Effector memory CD8-positive, alpha-beta T cell (primary cell): Measurements from ENCODE around the gene FHIT.

ENCODE experiments used
- ATAC-seq: fragments of 150-1000 bp; cut with Tn5 transposase; replicated peaks from 2 replicates; pipeline ENCODE4 v1.10.0; 2021; ENCODE audit warnings: mild to moderate bottlenecking, moderate library complexity
- DNase-seq, 3 experiments: peaks; one replicate each; pipeline ENCODE4 v3.0.0; 2021
- H3K27ac Mint-ChIP-seq, 2 donors: one replicate each; pipeline ENCODE4 v1.8.0; 2022; ENCODE audit warnings: mild to moderate bottlenecking in 2 of 2, mixed read lengths in 2 of 2, moderate library complexity in 2 of 2
- H3K27me3 Mint-ChIP-seq, 2 donors: one replicate each; pipeline ENCODE4 v1.8.0; 2022; ENCODE audit warnings: mixed read lengths in 2 of 2
- H3K36me3 Mint-ChIP-seq: one replicate; pipeline ENCODE4 v1.8.0; 2022; ENCODE audit warnings: mild to moderate bottlenecking, moderate library complexity, mixed read lengths; ENCODE audit not compliant: insufficient read depth
- H3K4me1 Mint-ChIP-seq, 2 donors: one replicate each; pipeline ENCODE4 v1.8.0; 2022; ENCODE audit warnings: low read depth in 2 of 2, mixed read lengths in 2 of 2
- H3K4me3 Mint-ChIP-seq, 2 donors: one replicate each; pipeline ENCODE4 v1.8.0; 2022; ENCODE audit warnings: mild to moderate bottlenecking in 2 of 2, mixed read lengths in 2 of 2, moderate library complexity in 2 of 2
- H3K9me3 Mint-ChIP-seq, 2 donors: one replicate each; pipeline ENCODE4 v1.8.0; 2022; ENCODE audit warnings: mixed read lengths in 2 of 2

FHIT gene

DNA sequence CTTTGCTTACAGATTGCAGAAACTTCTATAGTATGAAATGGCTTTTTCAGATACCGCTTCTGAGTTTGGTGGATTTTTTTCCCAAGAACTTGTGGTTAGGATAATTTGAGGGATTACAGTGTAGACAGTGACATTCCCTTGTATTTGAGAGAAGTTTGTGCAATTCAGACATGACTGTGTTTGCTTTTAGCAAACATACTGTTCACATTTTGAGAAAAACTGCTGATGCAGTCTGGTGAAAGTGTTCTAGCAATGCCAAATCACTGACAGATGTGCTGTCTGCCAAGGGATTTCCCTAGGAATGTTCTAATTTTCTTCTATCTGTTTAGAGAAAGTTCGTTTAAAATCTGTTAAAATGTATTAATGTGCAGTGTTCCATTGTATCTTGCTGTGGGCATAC lies 652.6 kb downstream of the FHIT start:
- no peak overlapping the region for H3K27ac Mint-ChIP-seq
- no peaks in the 10 kb centered on the region for H3K36me3 Mint-ChIP-seq
- DNase-seq (no peak), ATAC-seq (no peak)
- H3K27me3 Mint-ChIP-seq, result peaks cover 0 to 16% of the 10 kb centered on the region in 2 donors
- peaks cover 3 to 4% of the 10 kb centered on the region in 2 donors for H3K4me1 Mint-ChIP-seq
- no peak overlapping the region for H3K4me3 Mint-ChIP-seq
- H3K9me3 Mint-ChIP-seq, result peaks cover 0 to 1% of the 10 kb centered on the region in 2 donors

DNA sequence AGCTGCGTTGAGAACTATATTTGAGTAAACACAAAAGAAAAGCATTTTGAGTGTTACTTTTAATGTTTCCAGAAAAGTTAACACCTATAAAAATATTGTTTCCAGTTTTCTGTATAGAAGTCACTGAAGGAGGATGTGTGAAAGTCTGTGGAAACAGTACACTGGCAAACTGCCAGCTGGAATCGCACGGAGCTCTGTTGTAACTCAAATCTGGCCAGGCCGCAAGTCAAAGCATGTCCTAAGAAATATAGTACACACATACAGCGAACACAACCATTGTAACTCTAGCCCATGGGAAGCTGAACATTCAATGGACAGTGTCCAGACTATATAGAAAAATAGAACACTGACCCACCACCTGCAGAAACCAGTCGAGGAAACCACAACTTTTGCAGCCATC lies 657.2 kb downstream of the FHIT start:
- no peaks in the 10 kb centered on the region for H3K36me3 Mint-ChIP-seq
- no peak overlapping the region for H3K27ac Mint-ChIP-seq
- DNase-seq, result no peak
- no peak overlapping the region for H3K4me3 Mint-ChIP-seq
- no peaks in the 10 kb centered on the region for H3K4me1 Mint-ChIP-seq
- no peak for ATAC-seq
- H3K9me3 Mint-ChIP-seq, result peaks cover 0 to 1% of the 10 kb centered on the region in 2 donors
- H3K27me3 Mint-ChIP-seq, result peaks cover 0 to 16% of the 10 kb centered on the region in 2 donors

GRCh38 chr3:60591267-60591666 lies 660.0 kb downstream of the FHIT start:
- Mint-ChIP-seq H3K36me3 (no peaks in the 10 kb centered on the region), H3K9me3 (peaks cover 0 to 1% of the 10 kb centered on the region in 2 donors), H3K4me3 (no peak overlapping the region), H3K4me1 (no peaks in the 10 kb centered on the region), H3K27ac (no peak overlapping the region), H3K27me3 (peaks cover 0 to 12% of the 10 kb centered on the region in 2 donors)
- DNase-seq (no peak), ATAC-seq (no peak)

GRCh38 chr3:60588806-60589205 lies 662.4 kb downstream of the FHIT start:
- no peaks in the 10 kb centered on the region for H3K9me3 Mint-ChIP-seq

DNA sequence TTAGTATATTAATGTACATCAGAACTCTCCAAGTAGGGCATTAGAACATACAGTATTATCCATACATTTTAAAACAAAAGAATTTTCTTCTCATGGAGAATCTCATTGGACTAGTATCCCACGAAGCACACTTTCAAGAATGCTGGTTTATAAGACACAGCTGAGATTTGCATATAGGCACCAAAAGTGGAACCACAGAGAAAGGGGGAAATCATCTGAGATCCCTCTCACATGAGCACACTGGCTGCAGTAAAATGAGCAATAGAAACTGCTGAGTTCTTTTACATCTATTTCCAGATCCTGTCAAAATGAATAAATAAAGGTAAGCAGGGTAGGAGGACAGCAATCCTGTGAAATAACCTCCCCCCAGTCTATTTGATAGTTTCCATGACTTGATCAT lies 665.3 kb downstream of the FHIT start:
- no peaks in the 10 kb centered on the region for H3K27me3 Mint-ChIP-seq
- no peaks in the 10 kb centered on the region for H3K4me1 Mint-ChIP-seq
- H3K36me3 Mint-ChIP-seq, result no peaks in the 10 kb centered on the region
- DNase-seq, result no peak
- no peak overlapping the region for H3K4me3 Mint-ChIP-seq
- H3K27ac Mint-ChIP-seq, result no peak overlapping the region
- no peak for ATAC-seq
- H3K9me3 Mint-ChIP-seq, result no peaks in the 10 kb centered on the region

More at GRCh38 chr3:60588806-60589205, 662.4 kb downstream of the FHIT start:
- H3K4me3 Mint-ChIP-seq, result no peak overlapping the region
- H3K36me3 Mint-ChIP-seq, result no peaks in the 10 kb centered on the region
- no peaks in the 10 kb centered on the region for H3K4me1 Mint-ChIP-seq
- no peaks in the 10 kb centered on the region for H3K27me3 Mint-ChIP-seq
- no peak for DNase-seq
- no peak for ATAC-seq
- no peak overlapping the region for H3K27ac Mint-ChIP-seq

GRCh38 chr3:60584250-60584649 lies 667.0 kb downstream of the FHIT start:
- H3K27ac Mint-ChIP-seq, result no peak overlapping the region
- no peaks in the 10 kb centered on the region for H3K4me1 Mint-ChIP-seq
- no peaks in the 10 kb centered on the region for H3K9me3 Mint-ChIP-seq
- no peak overlapping the region for H3K4me3 Mint-ChIP-seq
- no peaks in the 10 kb centered on the region for H3K27me3 Mint-ChIP-seq
- DNase-seq, result no peak
- no peaks in the 10 kb centered on the region for H3K36me3 Mint-ChIP-seq
- ATAC-seq, result no peak

GRCh38 chr3:60582288-60582687 lies 669.0 kb downstream of the FHIT start:
- DNase-seq (no peak), ATAC-seq (no peak)
- H3K9me3 Mint-ChIP-seq, result no peaks in the 10 kb centered on the region
- H3K4me1 Mint-ChIP-seq, result no peaks in the 10 kb centered on the region
- no peaks in the 10 kb centered on the region for H3K36me3 Mint-ChIP-seq
- no peak overlapping the region for H3K4me3 Mint-ChIP-seq
- no peak overlapping the region for H3K27ac Mint-ChIP-seq
- no peaks in the 10 kb centered on the region for H3K27me3 Mint-ChIP-seq

- H3K36me3 Mint-ChIP-seq, result no peaks in the 10 kb centered on the region
- peaks cover 0 to 6% of the 10 kb centered on the region in 2 donors for H3K27me3 Mint-ChIP-seq
- H3K4me3 Mint-ChIP-seq, result no peak overlapping the region
Observed at GRCh38 chr3:60580809-60581208, 670.4 kb downstream of the FHIT start.

GRCh38 chr3:60579734-60580133 lies 671.5 kb downstream of the FHIT start:
- H3K4me1 Mint-ChIP-seq, result no peaks in the 10 kb centered on the region
- H3K36me3 Mint-ChIP-seq, result no peaks in the 10 kb centered on the region
- H3K27me3 Mint-ChIP-seq, result peaks cover 0 to 14% of the 10 kb centered on the region in 2 donors
- no peak overlapping the region for H3K4me3 Mint-ChIP-seq
- ATAC-seq, result no peak
- H3K9me3 Mint-ChIP-seq, result peaks cover 0 to 1% of the 10 kb centered on the region in 2 donors
- no peak for DNase-seq
- H3K27ac Mint-ChIP-seq, result no peak overlapping the region

More at GRCh38 chr3:60580809-60581208, 670.4 kb downstream of the FHIT start:
- Mint-ChIP-seq H3K4me1 (no peaks in the 10 kb centered on the region), H3K9me3 (no peaks in the 10 kb centered on the region), H3K27ac (no peak overlapping the region)
- ATAC-seq (no peak), DNase-seq (no peak)

DNA sequence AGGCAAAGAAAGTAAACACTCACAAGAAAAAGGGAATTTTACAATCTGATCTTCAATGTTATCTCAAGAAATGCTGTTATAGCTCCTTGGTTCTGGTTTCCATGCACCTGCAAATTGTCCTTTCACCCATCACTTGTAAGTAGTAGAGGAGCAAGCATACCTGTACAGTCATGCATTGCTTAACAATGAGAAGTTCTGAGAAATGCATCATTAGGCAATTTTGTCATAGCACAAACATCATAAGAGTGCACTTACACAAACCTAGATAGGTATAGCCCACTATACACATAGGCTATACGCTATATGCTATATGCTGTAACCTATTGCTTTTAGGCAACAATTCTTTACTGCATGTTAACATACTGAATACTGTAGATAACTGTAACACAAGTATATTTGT lies 672.3 kb downstream of the FHIT start:
- ATAC-seq, result no peak
- Mint-ChIP-seq H3K4me3 (no peak overlapping the region), H3K4me1 (no peaks in the 10 kb centered on the region), H3K27ac (no peak overlapping the region), H3K9me3 (peaks cover 0 to 1% of the 10 kb centered on the region in 2 donors), H3K36me3 (no peaks in the 10 kb centered on the region), H3K27me3 (peaks cover 8 to 22% of the 10 kb centered on the region in 2 donors)
- no peak for DNase-seq

DNA sequence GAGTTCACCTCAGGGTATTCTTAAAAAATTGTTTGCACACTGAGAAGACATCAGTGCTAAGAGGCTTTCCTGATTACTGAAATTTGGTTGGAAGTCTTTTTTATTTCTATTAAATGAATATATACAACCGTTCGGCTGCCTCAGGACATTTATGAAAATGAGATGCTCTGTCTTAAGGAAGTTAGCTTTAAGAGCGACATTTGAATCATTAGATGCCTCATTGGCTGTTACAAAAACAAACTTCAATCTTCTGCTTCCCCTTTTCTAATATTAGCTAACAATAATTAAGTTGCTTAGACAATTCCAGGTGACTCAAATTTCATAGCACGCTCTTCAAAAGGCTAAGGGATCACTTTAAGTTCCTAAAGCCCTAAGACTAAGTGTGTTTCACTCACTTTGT lies 673.7 kb downstream of the FHIT start:
- ATAC-seq, result no peak
- no peak for DNase-seq
- Mint-ChIP-seq H3K36me3 (no peaks in the 10 kb centered on the region), H3K4me1 (no peaks in the 10 kb centered on the region), H3K27me3 (peaks cover 8 to 22% of the 10 kb centered on the region in 2 donors), H3K9me3 (peaks cover 0 to 1% of the 10 kb centered on the region in 2 donors), H3K27ac (no peak overlapping the region), H3K4me3 (no peak overlapping the region)

DNA sequence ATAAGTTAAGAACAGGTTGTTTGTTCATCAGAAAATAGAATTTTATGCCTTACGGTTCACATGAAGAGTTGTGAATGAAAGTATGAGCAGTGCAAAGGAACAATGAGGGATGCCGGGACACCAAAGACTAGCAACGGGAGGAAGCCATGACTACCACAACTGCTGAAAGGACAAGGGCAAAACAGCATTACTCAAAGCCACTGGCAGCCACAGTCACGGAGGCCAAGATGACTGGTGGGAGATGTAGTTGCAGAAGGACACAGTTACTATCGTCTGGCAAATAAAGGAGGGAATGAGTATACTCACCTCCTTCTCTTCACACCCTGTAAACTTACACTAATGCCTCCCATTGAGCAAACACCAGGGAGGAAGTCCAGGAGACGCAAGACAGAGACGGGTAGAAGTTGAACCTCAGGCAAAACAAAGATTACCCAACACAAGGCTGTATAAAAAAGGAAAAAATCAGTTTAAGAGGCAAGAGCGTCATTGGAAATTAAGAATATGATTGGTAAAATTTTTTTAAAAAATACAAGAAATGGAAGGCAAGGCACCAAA lies 675.5 kb downstream of the FHIT start:
- no peak overlapping the region for H3K27ac Mint-ChIP-seq
- no peak overlapping the region for H3K4me3 Mint-ChIP-seq
- DNase-seq, result no peak
- no peak for ATAC-seq
- peaks cover 8 to 22% of the 10 kb centered on the region in 2 donors for H3K27me3 Mint-ChIP-seq
- H3K9me3 Mint-ChIP-seq, result peaks cover 0 to 1% of the 10 kb centered on the region in 2 donors
- H3K36me3 Mint-ChIP-seq, result no peaks in the 10 kb centered on the region
- no peaks in the 10 kb centered on the region for H3K4me1 Mint-ChIP-seq

DNA sequence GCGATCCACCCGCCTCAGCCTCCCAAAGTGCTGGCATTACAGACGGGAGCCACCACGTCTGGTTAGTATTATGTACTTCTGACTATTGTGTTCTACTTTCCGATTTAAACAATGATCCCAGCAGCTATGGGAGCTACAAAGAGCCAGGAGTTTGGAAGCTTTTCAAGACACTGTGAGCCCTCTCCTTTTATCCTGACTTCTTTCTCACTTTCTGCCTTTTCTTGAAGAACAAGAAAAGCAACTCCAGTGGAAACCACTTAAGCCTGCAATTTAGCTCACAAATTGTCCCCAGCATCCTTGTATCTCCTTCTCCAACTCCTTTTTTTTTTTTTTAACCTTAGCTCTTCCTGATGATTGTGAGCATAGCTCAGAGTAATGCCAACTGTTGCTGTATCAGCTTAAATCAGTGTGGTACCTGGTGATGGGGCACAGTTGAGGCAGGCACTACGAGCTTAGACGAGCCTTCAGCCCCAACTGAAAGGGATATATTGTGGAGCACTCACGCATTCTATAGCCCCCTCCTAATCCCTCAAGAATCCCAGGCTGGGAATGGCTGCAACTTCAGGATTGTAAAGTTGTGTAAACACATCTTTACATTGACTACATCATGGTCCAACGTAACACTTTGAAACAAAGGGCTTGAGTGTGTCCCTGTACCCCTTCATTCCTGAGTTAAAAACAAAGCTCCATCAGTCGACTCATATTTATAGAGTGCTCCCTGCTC lies 677.0 kb downstream of the FHIT start:
- Mint-ChIP-seq H3K9me3 (peaks cover 0 to 1% of the 10 kb centered on the region in 2 donors), H3K36me3 (no peaks in the 10 kb centered on the region), H3K4me1 (no peaks in the 10 kb centered on the region), H3K4me3 (no peak overlapping the region), H3K27me3 (peaks cover 8 to 22% of the 10 kb centered on the region in 2 donors), H3K27ac (no peak overlapping the region)
- no peak for DNase-seq
- no peak for ATAC-seq

DNA sequence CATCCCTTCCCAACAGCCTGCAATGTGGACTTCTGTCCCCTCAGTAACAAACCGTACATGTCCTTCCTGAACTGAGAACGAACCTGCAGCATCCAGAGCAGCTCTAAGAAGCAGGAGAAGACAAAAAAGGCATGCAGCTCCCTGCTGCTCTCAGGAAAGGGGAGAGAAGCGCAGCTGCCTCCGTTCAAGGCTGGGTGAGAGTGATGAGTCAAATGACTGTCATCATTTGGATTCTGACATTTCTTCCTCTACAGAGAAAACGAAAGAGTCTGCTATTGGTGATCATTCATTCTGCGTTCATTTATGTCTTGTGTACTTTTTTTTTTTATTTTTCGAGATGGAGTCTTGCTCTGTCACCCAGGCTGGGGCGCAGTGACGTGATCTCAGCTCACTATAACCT lies 677.8 kb downstream of the FHIT start:
- ATAC-seq, result no peak
- Mint-ChIP-seq H3K36me3 (no peaks in the 10 kb centered on the region), H3K4me3 (no peak overlapping the region), H3K4me1 (no peaks in the 10 kb centered on the region), H3K27me3 (peaks cover 8 to 22% of the 10 kb centered on the region in 2 donors), H3K27ac (no peak overlapping the region), H3K9me3 (peaks cover 0 to 1% of the 10 kb centered on the region in 2 donors)
- no peak for DNase-seq
